Mesendoderm (in vitro differentiated cells): Measurements from ENCODE around the gene SVBP.

ENCODE experiments used
- DNase-seq: peaks from one replicate; pipeline ENCODE4 v3.0.0; 2013
- H2AK5ac ChIP-seq: 2 replicates; pipeline ENCODE4 v1.6.1; 2013; ENCODE audit warnings: low read length, inconsistent platforms
- H2BK120ac ChIP-seq: 2 replicates; pipeline ENCODE4 v1.6.1; 2013; ENCODE audit warnings: low read depth, mild to moderate bottlenecking, low read length, moderate library complexity, mixed read lengths
- H2BK15ac ChIP-seq: replicated peaks from 2 replicates; pipeline ENCODE4 v1.6.1; 2013; ENCODE audit warnings: low read depth, mild to moderate bottlenecking, moderate library complexity
- H2BK5ac ChIP-seq: 2 replicates; pipeline ENCODE4 v1.6.1; 2013; ENCODE audit warnings: low read length, inconsistent platforms
- H3K18ac ChIP-seq: 2 replicates; pipeline ENCODE4 v1.6.1; 2013; ENCODE audit warnings: mild to moderate bottlenecking, low read length, mixed read lengths
- H3K23ac ChIP-seq: one replicate; pipeline ENCODE4 v1.6.1; 2013; ENCODE audit warnings: low read length
- H3K27ac ChIP-seq: 2 replicates; pipeline ENCODE4 v1.5.1; 2013; ENCODE audit warnings: low read depth, mild to moderate bottlenecking, inconsistent platforms, low read length, moderate library complexity
- H3K27me3 ChIP-seq: 2 replicates; pipeline ENCODE4 v1.6.1; 2013; ENCODE audit warnings: low read length, control low read depth, mild to moderate bottlenecking, inconsistent platforms; ENCODE audit not compliant: insufficient read depth, poor library complexity
- H3K36me3 ChIP-seq: 2 replicates; pipeline ENCODE4 v1.6.1; 2013; ENCODE audit warnings: low read length, inconsistent platforms; ENCODE audit not compliant: control insufficient read depth, insufficient read depth
- H3K4ac ChIP-seq: one replicate; pipeline ENCODE4 v1.6.1; 2013; ENCODE audit warnings: low read depth, mild to moderate bottlenecking, low read length, moderate library complexity
- H3K4me1 ChIP-seq: 2 replicates; pipeline ENCODE4 v1.6.1; 2013; ENCODE audit warnings: low read depth, low read length, inconsistent platforms; ENCODE audit not compliant: control insufficient read depth
- H3K4me2 ChIP-seq: 2 replicates; pipeline ENCODE4 v1.6.1; 2013; ENCODE audit warnings: low read length
- H3K4me3 ChIP-seq: 2 replicates; pipeline ENCODE4 v1.5.1; 2013; ENCODE audit warnings: mild to moderate bottlenecking, low read length
- H3K56ac ChIP-seq: one replicate; pipeline ENCODE4 v1.6.1; 2013; ENCODE audit warnings: low read length
- H3K79me1 ChIP-seq: 2 replicates; pipeline ENCODE4 v1.6.1; 2013; ENCODE audit warnings: low read length, inconsistent platforms
- H3K79me2 ChIP-seq: 2 replicates; pipeline ENCODE4 v1.6.1; 2013; ENCODE audit warnings: mild to moderate bottlenecking, low read length; ENCODE audit not compliant: control insufficient read depth, insufficient read depth
- H3K9ac ChIP-seq: 2 replicates; pipeline ENCODE4 v1.6.1; 2013; ENCODE audit warnings: low read length, inconsistent platforms
- H4K5ac ChIP-seq: one replicate; pipeline ENCODE4 v1.6.1; 2013; ENCODE audit warnings: low read length
- H4K8ac ChIP-seq: one replicate; pipeline ENCODE4 v1.6.1; 2013; ENCODE audit warnings: low read depth, mild to moderate bottlenecking, control low read depth, low read length, moderate library complexity
- WGBS: extraction: QIAGEN DNeasy Blood & Tissue Kit; methylation state at CpG from one replicate; pipeline ENCODE4 v1.1.7; 2013; ENCODE audit warnings: low lambda C conversion rate, missing lambda C conversion rate; ENCODE audit not compliant: insufficient coverage; ENCODE audit errors: extremely low coverage; 5-methylcytosine and 5-hydroxymethylcytosine counted together

The SVBP gene

DNA sequence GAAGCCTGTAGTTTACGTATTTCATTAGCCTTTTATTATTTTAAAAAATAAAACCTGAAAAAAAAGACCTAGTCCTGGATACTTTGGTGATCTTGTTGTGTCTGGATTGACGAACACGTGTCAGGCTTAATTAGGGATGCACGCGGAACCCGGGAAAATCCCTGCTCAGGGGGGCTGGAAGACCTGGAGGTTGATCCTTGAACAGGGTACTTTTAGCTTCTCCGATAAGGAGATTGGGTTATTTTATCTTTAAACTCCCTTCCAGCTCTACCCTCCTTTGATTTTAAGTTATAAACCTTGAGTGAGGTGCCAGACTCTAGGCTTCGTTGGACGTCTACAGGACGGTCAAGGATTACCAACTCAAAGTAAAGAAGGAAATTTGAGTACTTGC lies 28.7 kb upstream of the SVBP start:
- H3K56ac ChIP-seq = peak overlapping the region; percentile 61
- peak overlapping the region; percentile 57 for H3K9ac ChIP-seq
- no peaks in the 10 kb centered on the region for H3K36me3 ChIP-seq
- no peak overlapping the region for H2BK120ac ChIP-seq
- peak overlapping the region; percentile 70 for H3K18ac ChIP-seq
- H3K27ac ChIP-seq = no peak overlapping the region
- H3K79me2 ChIP-seq = peaks cover 11% of the 10 kb centered on the region
- WGBS = no CpG with 5 or more reads among the region's 10 CpGs
- peak overlapping the region; percentile 60 for H3K4me2 ChIP-seq
- no peaks in the 10 kb centered on the region for H3K27me3 ChIP-seq
- DNase-seq = no peak
- H3K4ac ChIP-seq = peak overlapping the region; percentile 62
- no peak overlapping the region for H2BK15ac ChIP-seq
- peaks cover 7% of the 10 kb centered on the region for H3K4me1 ChIP-seq
- H2BK5ac ChIP-seq = no peak overlapping the region
- no peak overlapping the region for H3K23ac ChIP-seq
- no peak overlapping the region for H2AK5ac ChIP-seq
- no peak overlapping the region for H4K5ac ChIP-seq
- no peak overlapping the region for H4K8ac ChIP-seq
- H3K79me1 ChIP-seq = peaks cover 13% of the 10 kb centered on the region
- peak overlapping the region; percentile 51 for H3K4me3 ChIP-seq

DNA sequence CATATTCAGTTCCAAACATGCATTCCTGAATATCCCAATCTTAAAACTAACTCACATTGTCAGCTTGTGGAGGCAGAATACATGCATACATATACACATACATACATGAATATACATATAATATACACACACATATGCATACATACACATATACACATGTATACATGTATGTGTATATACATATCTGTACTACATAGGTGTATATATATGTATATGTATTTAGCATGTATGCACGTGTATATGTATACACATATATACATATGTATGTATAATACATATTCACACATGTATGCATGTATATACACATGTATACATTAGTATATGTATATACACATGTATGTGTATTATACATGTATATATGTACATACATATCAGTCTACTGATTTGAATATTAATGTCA lies 28.0 kb upstream of the SVBP start:
- H2AK5ac ChIP-seq = no peak overlapping the region
- no peak overlapping the region for H3K27ac ChIP-seq
- WGBS = no CpG with 5 or more reads among the region's 1 CpG
- H3K36me3 ChIP-seq = no peaks in the 10 kb centered on the region
- H3K79me2 ChIP-seq = peaks cover 11% of the 10 kb centered on the region
- H3K9ac ChIP-seq = no peak overlapping the region
- no peak overlapping the region for H3K4ac ChIP-seq
- no peak overlapping the region for H2BK120ac ChIP-seq
- H3K79me1 ChIP-seq = peaks cover 13% of the 10 kb centered on the region
- H3K27me3 ChIP-seq = no peaks in the 10 kb centered on the region
- H3K23ac ChIP-seq = no peak overlapping the region
- peaks cover 7% of the 10 kb centered on the region for H3K4me1 ChIP-seq
- H4K5ac ChIP-seq = no peak overlapping the region
- H3K4me2 ChIP-seq = no peak overlapping the region
- no peak overlapping the region for H3K56ac ChIP-seq
- no peak overlapping the region for H3K4me3 ChIP-seq
- no peak overlapping the region for H3K18ac ChIP-seq
- no peak overlapping the region for H4K8ac ChIP-seq
- H2BK15ac ChIP-seq = no peak overlapping the region
- no peak overlapping the region for H2BK5ac ChIP-seq
- DNase-seq = no peak

DNA sequence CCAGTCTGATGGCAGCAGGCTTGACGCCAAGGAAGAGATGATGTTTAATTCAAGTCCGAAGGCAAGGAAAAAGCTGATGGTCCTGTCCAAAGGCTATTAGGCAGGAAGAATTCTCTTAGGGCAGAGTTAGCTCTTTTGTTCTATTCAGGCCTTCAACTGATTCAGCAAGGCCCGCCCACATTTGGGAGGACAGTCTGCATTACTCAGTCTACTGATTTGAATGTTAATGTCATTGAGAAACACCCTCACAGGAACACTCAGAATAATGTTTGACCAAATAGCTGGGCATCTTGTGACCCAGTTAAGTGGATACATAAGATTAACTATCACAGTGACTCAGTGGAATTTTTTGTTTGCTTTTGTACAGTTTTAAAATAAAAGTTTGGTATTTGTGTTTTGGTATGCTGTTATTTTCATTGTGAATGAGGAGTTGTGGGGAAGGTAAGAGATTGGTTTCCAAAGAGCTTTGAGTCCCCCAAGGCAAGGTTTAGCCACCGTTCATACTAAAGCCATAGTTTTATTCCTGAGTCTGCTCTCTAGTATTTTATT lies 27.5 kb upstream of the SVBP start:
- Histone ChIP-seq H4K5ac (no peak overlapping the region), H3K4ac (no peak overlapping the region), H3K9ac (no peak overlapping the region), H3K18ac (no peak overlapping the region), H3K4me3 (no peak overlapping the region), H3K27me3 (no peaks in the 10 kb centered on the region), H2BK15ac (no peak overlapping the region), H2BK5ac (no peak overlapping the region), H2AK5ac (no peak overlapping the region), H4K8ac (no peak overlapping the region), H3K4me2 (no peak overlapping the region), H3K23ac (no peak overlapping the region), H3K4me1 (peaks cover 7% of the 10 kb centered on the region), H3K79me2 (peaks cover 11% of the 10 kb centered on the region), H3K79me1 (peaks cover 10% of the 10 kb centered on the region), H3K36me3 (no peaks in the 10 kb centered on the region), H3K56ac (no peak overlapping the region), H2BK120ac (no peak overlapping the region), H3K27ac (no peak overlapping the region)
- DNase-seq = no peak
- no CpG with 5 or more reads among the region's 4 CpGs for WGBS

DNA sequence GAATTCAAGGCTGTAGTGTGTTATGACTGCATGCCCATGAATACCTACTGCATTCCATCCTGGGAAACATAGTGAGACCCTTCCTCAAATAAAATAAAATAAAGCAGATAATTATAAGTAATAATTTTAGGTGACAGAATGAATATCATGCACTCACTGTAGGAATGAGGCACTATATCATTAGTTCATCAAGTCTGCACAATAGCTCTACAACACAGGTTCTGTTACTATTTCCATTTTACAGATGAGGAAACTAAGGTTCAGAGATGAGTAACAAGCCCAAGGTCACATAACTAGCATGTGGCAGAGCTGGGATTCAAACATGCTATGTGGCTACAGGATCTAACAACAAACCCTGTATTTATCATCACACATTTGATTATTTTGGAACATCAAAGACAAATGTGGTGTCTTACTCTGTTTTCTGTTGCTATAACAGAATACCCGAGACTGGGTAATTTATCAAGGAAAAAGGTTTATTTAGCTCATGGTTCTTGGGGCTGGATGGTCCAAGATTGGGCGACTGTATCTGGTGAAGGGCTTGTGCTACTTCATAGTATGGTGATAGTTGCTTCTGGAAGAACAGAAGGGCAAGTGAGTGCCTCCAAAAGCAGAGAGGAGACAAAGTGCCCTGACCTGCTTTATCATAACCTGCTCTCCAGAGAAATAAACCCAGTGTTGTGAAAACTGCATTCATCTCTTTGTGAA lies 24.4 kb upstream of the SVBP start:
- Histone ChIP-seq H3K4ac (no peak overlapping the region), H4K8ac (no peak overlapping the region), H3K4me2 (no peak overlapping the region), H3K23ac (no peak overlapping the region), H3K27me3 (no peaks in the 10 kb centered on the region), H4K5ac (no peak overlapping the region), H3K4me3 (no peak overlapping the region), H2BK15ac (no peak overlapping the region), H3K9ac (no peak overlapping the region), H3K4me1 (no peaks in the 10 kb centered on the region), H3K27ac (no peak overlapping the region), H3K36me3 (no peaks in the 10 kb centered on the region), H2BK120ac (no peak overlapping the region), H3K56ac (no peak overlapping the region), H3K18ac (no peak overlapping the region), H2BK5ac (no peak overlapping the region), H3K79me1 (no peaks in the 10 kb centered on the region), H3K79me2 (no peaks in the 10 kb centered on the region), H2AK5ac (no peak overlapping the region)
- no CpG with 5 or more reads among the region's 2 CpGs for WGBS
- no peak for DNase-seq

DNA sequence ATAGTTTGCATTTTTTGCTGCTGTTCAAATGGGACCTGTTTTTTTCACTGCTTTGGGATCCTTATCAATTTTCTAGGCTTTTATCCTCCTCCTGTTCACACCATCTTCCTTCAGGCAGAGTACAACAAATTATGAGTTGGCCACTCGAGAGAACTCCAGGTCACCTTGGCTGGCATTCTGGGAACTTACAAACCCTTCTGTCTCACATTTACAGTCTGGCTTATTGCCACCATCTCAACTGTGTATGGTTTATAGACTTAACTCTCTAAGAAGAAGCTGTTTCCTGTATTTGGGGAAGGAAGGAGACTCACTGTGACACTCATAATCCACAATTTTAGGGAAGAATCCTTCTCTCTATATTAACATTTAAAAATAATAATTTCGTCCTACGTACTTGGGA lies 23.8 kb upstream of the SVBP start:
- Histone ChIP-seq H3K36me3 (no peaks in the 10 kb centered on the region), H2BK120ac (no peak overlapping the region), H3K4me2 (no peak overlapping the region), H4K8ac (no peak overlapping the region), H4K5ac (no peak overlapping the region), H2AK5ac (no peak overlapping the region), H2BK15ac (no peak overlapping the region), H3K27me3 (no peaks in the 10 kb centered on the region), H3K56ac (no peak overlapping the region), H3K79me2 (no peaks in the 10 kb centered on the region), H3K4me1 (no peaks in the 10 kb centered on the region), H3K9ac (no peak overlapping the region), H3K23ac (no peak overlapping the region), H3K27ac (no peak overlapping the region), H3K4ac (no peak overlapping the region), H3K4me3 (no peak overlapping the region), H2BK5ac (no peak overlapping the region), H3K18ac (no peak overlapping the region), H3K79me1 (no peaks in the 10 kb centered on the region)
- no peak for DNase-seq
- no CpG with 5 or more reads among the region's 3 CpGs for WGBS
